ES-I3 (cell line): ENCODE measurements around the gene OSBPL10.
"Not testable (repeated sequence)": the region's sequence is repeated elsewhere in the genome, so short reads cannot be mapped to it uniquely, and the experiment has no call there.

Experiments
- H3K36me3 ChIP-seq: 2 replicates; pipeline ENCODE4 v1.6.1; 2013; ENCODE audit warnings: mild to moderate bottlenecking, low read length, control low read depth, moderate library complexity; ENCODE audit not compliant: insufficient read depth
- H3K4me1 ChIP-seq: 2 replicates; pipeline ENCODE4 v1.6.1; 2013; ENCODE audit warnings: mild to moderate bottlenecking, control low read depth, low read length; ENCODE audit not compliant: insufficient read depth
- H3K9ac ChIP-seq: 2 replicates; pipeline ENCODE4 v1.6.1; 2013; ENCODE audit warnings: low read depth, mild to moderate bottlenecking, low read length, moderate library complexity
- H3K9me3 ChIP-seq: 2 replicates; pipeline ENCODE4 v1.6.1; 2013; ENCODE audit warnings: mild to moderate bottlenecking, low read length, moderate library complexity; ENCODE audit not compliant: control insufficient read depth, insufficient read depth

OSBPL10 gene

GRCh38 chr3:31873254-31873820, 107.7 kb downstream of the OSBPL10 start:
- H3K9me3 ChIP-seq = no peaks in the 10 kb centered on the region
- H3K36me3 ChIP-seq = no peaks in the 10 kb centered on the region
- peaks cover 10% of the 10 kb centered on the region for H3K4me1 ChIP-seq
- no peak overlapping the region for H3K9ac ChIP-seq

DNA sequence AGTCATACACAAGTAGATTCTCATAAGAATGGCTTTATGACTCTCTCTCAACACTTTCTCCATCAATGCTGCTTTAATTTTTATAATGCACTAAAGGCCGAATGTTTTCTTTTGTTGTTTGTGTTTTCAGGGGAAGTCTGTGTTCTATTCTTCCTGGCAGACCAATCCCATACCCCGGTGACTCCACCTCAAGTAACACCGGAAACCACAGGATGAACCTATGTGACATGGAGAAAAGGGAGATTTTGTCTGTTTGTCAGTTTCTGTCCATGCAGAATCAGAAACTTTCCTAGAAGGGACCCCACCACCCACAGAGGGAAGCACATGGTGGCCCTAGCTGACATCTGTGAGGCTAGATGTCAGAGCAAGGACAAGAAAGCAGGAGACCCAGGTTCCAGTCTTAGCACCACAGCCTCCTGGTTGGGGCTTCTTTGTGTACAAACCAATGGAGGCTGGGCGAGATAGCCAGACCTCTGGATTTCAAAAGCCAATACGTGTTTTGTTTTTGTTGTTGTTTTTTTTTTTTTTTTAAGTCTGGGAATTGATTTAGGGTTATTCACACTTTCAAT, 109.0 kb downstream of the OSBPL10 start:
- peaks cover 10% of the 10 kb centered on the region for H3K4me1 ChIP-seq
- no peak overlapping the region for H3K9ac ChIP-seq
- H3K36me3 ChIP-seq = no peaks in the 10 kb centered on the region
- H3K9me3 ChIP-seq = no peaks in the 10 kb centered on the region

GRCh38 chr3:31870111-31870510, 111.0 kb downstream of the OSBPL10 start:
- not testable (repeated sequence) for H3K4me1 ChIP-seq, H3K36me3 ChIP-seq, H3K9ac ChIP-seq, H3K9me3 ChIP-seq

DNA sequence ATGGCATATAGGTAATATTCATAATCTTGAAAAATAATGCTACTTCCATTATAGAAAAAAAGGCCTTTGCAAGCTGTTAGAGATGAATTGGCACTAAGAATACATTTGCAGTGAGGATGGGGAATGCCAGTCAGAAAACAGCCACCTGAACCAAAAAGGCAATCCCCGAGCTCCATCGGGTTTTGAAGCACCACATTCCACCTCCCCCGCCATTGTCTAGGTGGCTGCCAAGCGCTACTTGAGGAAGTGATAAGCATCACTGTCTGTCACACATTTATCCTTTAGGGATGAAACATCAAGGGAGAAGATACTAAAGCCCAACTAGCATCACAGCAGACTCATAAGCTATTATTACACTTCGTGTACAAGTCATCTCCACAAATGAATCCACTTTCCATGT, 112.8 kb downstream of the OSBPL10 start:
- H3K9me3 ChIP-seq = no peaks in the 10 kb centered on the region
- H3K9ac ChIP-seq = no peak overlapping the region
- no peaks in the 10 kb centered on the region for H3K4me1 ChIP-seq
- no peaks in the 10 kb centered on the region for H3K36me3 ChIP-seq

- Histone ChIP-seq H3K9me3 (no peaks in the 10 kb centered on the region), H3K36me3 (peaks cover 4% of the 10 kb centered on the region; the same call in 1 of the 2 replicates)
These were observed 118.3 kb downstream of the OSBPL10 start for GRCh38 chr3:31862666-31863279.

DNA sequence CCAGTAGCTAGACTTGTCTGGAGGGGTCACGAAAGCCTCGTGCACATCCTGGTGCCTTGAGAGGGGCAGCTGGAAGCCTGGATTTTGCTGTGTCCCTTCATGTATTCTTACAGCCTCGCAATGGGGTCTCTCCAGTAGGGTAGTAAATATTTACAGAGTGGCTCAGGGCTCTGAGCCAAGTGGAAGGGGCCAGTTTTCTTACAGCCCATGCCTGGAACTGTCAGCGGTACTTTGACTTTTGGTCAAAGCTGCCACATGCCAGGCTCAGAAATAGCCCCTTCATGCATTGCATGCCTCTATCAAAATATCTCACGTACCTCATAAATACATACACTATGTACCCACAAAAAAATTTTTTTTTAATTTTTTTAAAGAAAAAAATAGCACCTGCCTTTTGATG, 119.2 kb downstream of the OSBPL10 start:
- Histone ChIP-seq H3K36me3 (peaks cover 4% of the 10 kb centered on the region; the same call in 1 of the 2 replicates), H3K4me1 (no peaks in the 10 kb centered on the region), H3K9ac (no peak overlapping the region), H3K9me3 (no peaks in the 10 kb centered on the region)

More at GRCh38 chr3:31862666-31863279, 118.3 kb downstream of the OSBPL10 start:
- H3K4me1 ChIP-seq = no peaks in the 10 kb centered on the region
- H3K9ac ChIP-seq = no peak overlapping the region

DNA sequence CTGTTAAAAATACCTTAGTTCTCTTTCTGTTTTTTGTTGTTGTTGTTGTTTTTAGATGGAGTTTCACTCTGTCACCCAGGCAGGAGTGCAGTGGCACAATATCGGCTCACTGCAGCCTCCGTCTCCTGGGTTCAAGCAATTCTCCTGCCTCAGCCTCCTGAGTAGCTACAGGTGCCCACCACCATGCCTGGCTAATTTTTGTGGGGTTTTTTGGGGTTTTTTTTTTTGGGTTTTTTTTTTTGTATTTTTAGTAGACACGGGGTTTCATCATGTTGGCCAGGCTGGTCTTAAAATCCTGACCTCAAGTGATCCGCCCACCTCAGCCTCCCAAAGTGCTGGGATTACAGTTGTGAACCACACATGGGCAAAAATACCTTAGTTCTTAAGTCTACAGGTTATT, 120.4 kb downstream of the OSBPL10 start:
- H3K4me1 ChIP-seq, H3K36me3 ChIP-seq, H3K9ac ChIP-seq, H3K9me3 ChIP-seq: not testable (repeated sequence)

- Histone ChIP-seq H3K9me3 (no peaks in the 10 kb centered on the region), H3K36me3 (peaks cover 4% of the 10 kb centered on the region; the same call in 1 of the 2 replicates), H3K4me1 (no peaks in the 10 kb centered on the region), H3K9ac (no peak overlapping the region)
These were observed 121.8 kb downstream of the OSBPL10 start for GRCh38 chr3:31859245-31859644.

DNA sequence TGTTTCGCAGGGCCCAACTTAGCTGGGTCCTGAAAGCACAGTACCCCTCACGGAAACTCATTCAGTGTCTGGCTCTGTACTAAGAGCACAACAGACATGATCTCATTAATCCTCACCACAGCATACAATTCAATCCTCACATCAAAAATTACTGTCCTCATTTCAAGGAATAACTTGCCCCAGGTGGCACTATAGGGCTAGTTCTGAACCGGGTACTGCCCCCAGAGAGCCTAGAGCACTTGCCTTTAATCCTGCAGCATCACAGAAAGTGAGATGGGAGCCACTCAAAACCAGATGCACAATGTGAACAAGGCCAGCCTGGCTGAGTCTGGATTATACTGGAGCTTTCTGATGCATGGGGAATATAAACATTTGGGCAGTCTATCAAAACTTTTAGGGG, 122.6 kb downstream of the OSBPL10 start:
- Histone ChIP-seq H3K36me3 (peaks cover 4% of the 10 kb centered on the region; the same call in 1 of the 2 replicates), H3K9me3 (no peaks in the 10 kb centered on the region), H3K4me1 (no peaks in the 10 kb centered on the region), H3K9ac (no peak overlapping the region)

GRCh38 chr3:31853580-31853979, 127.5 kb downstream of the OSBPL10 start:
- Histone ChIP-seq H3K9ac (no peak overlapping the region), H3K36me3 (no peaks in the 10 kb centered on the region), H3K4me1 (no peaks in the 10 kb centered on the region), H3K9me3 (no peaks in the 10 kb centered on the region)

DNA sequence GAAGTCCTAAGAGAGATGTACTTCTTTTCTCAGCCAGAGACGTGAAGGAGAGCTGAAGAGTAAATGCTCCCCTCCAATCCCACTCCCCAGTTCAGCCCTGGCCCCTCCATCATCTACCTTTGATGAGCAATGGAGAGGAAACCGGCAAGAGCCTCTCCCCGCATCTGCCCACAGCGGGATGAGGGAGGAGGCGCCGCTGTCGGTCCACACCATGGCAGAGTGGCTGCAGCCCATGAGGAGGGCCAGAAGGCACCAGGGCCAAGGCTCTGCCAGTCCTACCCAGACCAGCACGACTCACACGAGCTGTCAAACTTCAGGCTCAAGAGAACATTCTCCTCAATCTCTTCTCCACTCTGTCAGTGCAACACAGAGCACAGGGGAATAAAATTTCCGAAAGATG, 129.8 kb downstream of the OSBPL10 start:
- Histone ChIP-seq H3K4me1 (no peaks in the 10 kb centered on the region), H3K9ac (no peak overlapping the region), H3K36me3 (no peaks in the 10 kb centered on the region), H3K9me3 (no peaks in the 10 kb centered on the region)

- no peaks in the 10 kb centered on the region for H3K36me3 ChIP-seq
- no peaks in the 10 kb centered on the region for H3K9me3 ChIP-seq
- no peak overlapping the region for H3K9ac ChIP-seq
- no peaks in the 10 kb centered on the region for H3K4me1 ChIP-seq
These were observed 132.2 kb downstream of the OSBPL10 start for GRCh38 chr3:31848911-31849310.

DNA sequence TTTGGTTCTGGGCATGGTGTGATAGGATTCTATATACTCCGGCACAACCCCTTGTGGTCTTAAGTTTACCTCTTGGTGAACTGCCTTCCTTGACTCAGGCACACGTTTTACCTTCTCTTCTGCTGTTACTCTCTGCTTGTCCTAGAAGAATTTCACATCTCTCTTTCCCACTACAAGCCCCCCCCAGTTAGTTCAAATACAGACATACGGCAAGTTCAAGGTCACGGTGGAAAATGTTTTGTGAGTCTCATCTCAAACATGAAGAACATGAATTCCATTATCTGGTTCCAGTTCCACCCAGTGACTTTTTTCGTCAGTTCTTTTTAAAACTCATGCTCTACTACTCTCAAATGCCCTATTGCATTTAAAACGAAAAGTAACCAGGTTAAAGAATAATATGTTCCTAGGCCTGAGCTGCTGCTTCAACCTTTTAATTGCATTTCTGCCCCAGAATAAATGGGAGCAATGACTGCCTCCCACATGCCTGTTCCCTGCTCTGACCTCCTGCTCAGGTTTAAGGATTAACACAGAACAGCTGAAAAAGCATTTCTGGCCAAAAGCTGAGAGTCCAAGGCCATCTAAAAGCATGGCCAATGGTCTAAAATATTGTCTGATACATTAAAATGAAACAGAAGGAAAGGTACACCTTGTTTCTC, 132.8 kb downstream of the OSBPL10 start:
- Histone ChIP-seq H3K4me1 (no peaks in the 10 kb centered on the region), H3K9me3 (no peaks in the 10 kb centered on the region), H3K9ac (no peak overlapping the region), H3K36me3 (no peaks in the 10 kb centered on the region)

DNA sequence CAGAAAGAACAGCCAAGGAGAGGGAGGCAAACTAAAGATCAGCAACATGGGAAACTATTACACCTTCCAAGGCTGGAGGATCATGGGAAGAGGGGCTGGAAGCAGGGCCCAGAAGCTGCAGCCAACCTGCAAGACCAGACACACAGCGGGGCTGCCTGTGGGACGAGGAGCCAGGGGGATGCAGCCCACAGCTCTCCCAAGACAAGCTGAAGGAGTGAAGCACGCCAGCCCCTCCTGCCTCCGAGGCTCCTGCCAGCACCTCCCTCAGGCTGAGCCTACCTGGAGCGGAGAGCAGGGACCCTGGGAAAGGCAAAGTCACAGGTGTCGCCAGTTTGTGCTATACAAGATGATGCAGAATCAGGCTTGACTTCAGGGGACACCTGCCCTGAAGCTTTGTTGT, 133.3 kb downstream of the OSBPL10 start:
- Histone ChIP-seq H3K36me3 (no peaks in the 10 kb centered on the region), H3K9me3 (no peaks in the 10 kb centered on the region), H3K4me1 (peaks cover under 1% of the 10 kb centered on the region; the same call in 1 of the 2 replicates), H3K9ac (no peak overlapping the region)

- H3K36me3 ChIP-seq = no peaks in the 10 kb centered on the region
- H3K4me1 ChIP-seq = peaks cover 13% of the 10 kb centered on the region
- no peak overlapping the region for H3K9ac ChIP-seq
- H3K9me3 ChIP-seq = no peaks in the 10 kb centered on the region
These were observed 139.5 kb downstream of the OSBPL10 start for GRCh38 chr3:31841515-31841914.
